Measurements from ENCODE around the gene DOK6. TPM values are rescaled to one million over a fixed set of nuclear protein-coding genes. Genes with fewer than 3 reads are reported as not detected.

Gene DOK6
- total and polyA plus RNA-seq, 2 of the 13 experiments (the other 11 are each of a cell fraction or from before 2014, with no cell fraction given), result 17.0 to 17.2 TPM

DNA sequence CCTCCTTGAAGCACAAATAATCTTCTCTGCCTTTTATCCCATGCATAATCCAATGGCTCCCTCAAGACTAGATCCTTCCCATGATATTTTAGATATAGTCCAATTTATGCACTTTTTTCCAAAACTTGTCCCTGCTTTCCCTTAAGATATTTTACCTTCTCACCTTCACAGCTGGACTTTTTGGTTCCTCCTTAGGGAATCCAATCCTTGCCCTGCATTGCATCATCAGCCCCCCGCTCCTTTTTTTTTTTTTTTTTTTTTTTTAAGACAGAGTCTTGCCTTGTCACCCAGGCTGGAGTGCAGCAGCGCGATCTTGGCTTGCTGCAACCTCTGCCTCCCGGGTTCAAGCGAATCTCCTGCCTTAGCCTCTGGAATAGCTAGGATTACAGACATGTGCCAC is 250.6 kb downstream of the DOK6 start (continued):
- no peak for TF ChIP-seq ZNF782 (CRISPR knock-in tag; IDR thresholded peaks at IDR 0.05; ENCODE audit: borderline replicate concordance)

GRCh38 chr18:69655816-69656215 is 255.1 kb downstream of the DOK6 start:
- no peak for TF ChIP-seq FLYWCH1 (CRISPR knock-in tag; IDR thresholded peaks at IDR 0.05)
- no peak for TF ChIP-seq CAMTA2 (CRISPR knock-in tag; IDR thresholded peaks at IDR 0.05; ENCODE audit: borderline replicate concordance)
- TF ChIP-seq MAZ (IDR thresholded peaks at IDR 0.05; ENCODE audit: borderline replicate concordance, low read depth, low read length), result no peak
- no peak for TF ChIP-seq MAZ (CRISPR knock-in tag; IDR thresholded peaks at IDR 0.05; ENCODE audit: low read depth)
- no peak for TF ChIP-seq TFDP1 (CRISPR knock-in tag; IDR thresholded peaks at IDR 0.05; ENCODE audit: borderline replicate concordance)
- TF ChIP-seq ZNF207 (IDR thresholded peaks at IDR 0.05; ENCODE audit: borderline replicate concordance), result no peak
- TF ChIP-seq ZNF510 (CRISPR knock-in tag; IDR thresholded peaks at IDR 0.05; ENCODE audit: low read depth), result no peak
- TF ChIP-seq ZFAT (CRISPR knock-in tag; conservative IDR thresholded peaks at IDR 0.05), result no peak
- Histone ChIP-seq H2AFZ (ENCODE audit: low read length) (no peak overlapping the region), H3K4me1 (ENCODE audit: insufficient read depth, low read length) (peaks cover 28% of the 10 kb centered on the region), H3K27me3 (ENCODE audit: control insufficient read depth in 1 of 2, insufficient read depth in 2 of 2, low read length in 2 of 2) (no peaks in the 10 kb centered on the region), H4K20me1 (ENCODE audit: insufficient read depth, low read length) (no peaks in the 10 kb centered on the region), H3K27ac (ENCODE audit: extremely low read length, insufficient read depth, low read length) (no peak overlapping the region), H3K36me3 (replicated peaks in 1 of 2; ENCODE audit: control insufficient read depth in 1 of 2, insufficient read depth in 2 of 2, low read length in 2 of 2) (no peaks in the 10 kb centered on the region), H3K4me2 (ENCODE audit: low read depth, low read length) (no peak overlapping the region), H3K9ac (ENCODE audit: insufficient read depth, low read depth, low read length) (no peak overlapping the region), H3K9me3 (ENCODE audit: low read length) (no peaks in the 10 kb centered on the region), H3K79me2 (ENCODE audit: insufficient read depth, low read length) (no peaks in the 10 kb centered on the region), H3K4me3 (replicated peaks in 1 of 3; ENCODE audit: insufficient read depth in 1 of 3, low read depth in 2 of 3, low read length in 3 of 3) (no peak overlapping the region)
- intact Hi-C loops (cut with micrococcal nuclease; ENCODE audit: unreplicated experiment), result no loop called here
- ChIA-PET POLR2A (no interaction called here), CTCF (ENCODE audit: low intra/inter-chr PET ratio, low total read pairs) (no interaction called here)
- in situ Hi-C loops (cut with HindIII; ENCODE audit: extremely low pct_ligation_motif_present, low pct_unique_long_range_greater_than_20kb), result no loop called here
- ATAC-seq (no peak), DNase-seq (ENCODE audit: low spot score) (no peak), FAIRE-seq (no peak)
- BruUV-seq (replicated peaks), result no TSS peak
